GM06990 (cell line): ENCODE data around the gene FRMD5.
"Not testable (repeated sequence)": the region's sequence is repeated elsewhere in the genome, so short reads cannot be mapped to it uniquely, and the experiment has no call there.

Experiments
- DNase-seq: peaks from one replicate; pipeline ENCODE4 v3.0.0-alpha.2; 2011; ENCODE audit not compliant: insufficient read length; ENCODE audit errors: extremely low read depth
- H3K27me3 ChIP-seq: replicated peaks from 2 replicates; pipeline ENCODE4 v1.6.0; 2011; ENCODE audit warnings: low read length; ENCODE audit not compliant: control insufficient read depth, insufficient read depth
- H3K36me3 ChIP-seq: 2 replicates; pipeline ENCODE4 v1.5.1; 2011; ENCODE audit warnings: low read length; ENCODE audit not compliant: control insufficient read depth, insufficient read depth
- H3K4me3 ChIP-seq: replicated peaks from 2 replicates; pipeline ENCODE4 v1.5.1; 2011; ENCODE audit warnings: low read depth, mild to moderate bottlenecking, control low read depth, low read length
- TF ChIP-seq, protein P1 (sequence below): IDR thresholded peaks from 2 replicates; pipeline ENCODE4 v1.5.1; 2011; ENCODE audit warnings: low read length, control low read depth, mild to moderate bottlenecking, inconsistent platforms; ENCODE audit not compliant: insufficient read depth, poor library complexity, severe bottlenecking

FRMD5 gene

DNA sequence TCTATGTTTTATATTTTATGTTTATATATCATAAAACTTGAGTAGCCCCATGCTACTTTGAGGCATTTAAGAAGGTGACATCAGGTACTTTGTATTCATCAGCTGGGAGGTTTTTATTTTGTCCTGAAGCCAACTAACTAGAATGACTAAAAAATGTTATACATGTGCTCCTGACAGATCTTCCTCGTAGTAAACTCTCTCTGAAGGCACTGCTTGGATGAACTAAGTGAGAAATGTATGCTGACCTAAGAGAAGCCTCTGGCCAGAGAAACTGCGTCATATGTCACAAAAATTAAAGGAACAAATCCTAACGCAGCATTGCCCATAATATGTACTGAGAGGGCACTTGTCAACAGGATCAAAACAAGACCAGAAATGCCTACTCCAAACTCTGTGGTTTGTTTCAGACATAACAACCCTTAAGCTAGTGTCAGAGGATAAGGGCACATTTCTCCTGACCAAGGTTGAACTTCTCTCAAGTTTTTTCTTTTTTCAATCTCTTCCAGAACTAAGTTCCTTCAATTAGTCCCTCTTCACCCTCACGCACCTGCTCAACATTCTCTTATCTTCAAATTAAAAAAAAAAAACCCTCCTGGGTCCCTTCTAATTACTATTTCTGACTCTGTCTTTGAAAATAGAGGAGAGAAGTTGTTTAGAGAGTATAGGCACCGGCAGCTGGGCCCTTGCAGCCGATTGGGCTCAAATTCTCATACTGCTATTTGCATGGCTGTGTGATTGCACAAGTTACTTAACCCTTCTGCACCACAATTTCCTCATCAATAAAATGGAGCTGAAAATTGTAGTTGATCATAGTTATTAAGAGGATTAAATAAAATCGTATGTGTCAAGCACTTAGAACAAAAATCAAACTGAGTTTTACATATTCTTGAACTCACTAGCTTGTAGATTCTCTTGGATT, 159.0 kb downstream of the FRMD5 start:
- TF ChIP-seq, protein P1, sequence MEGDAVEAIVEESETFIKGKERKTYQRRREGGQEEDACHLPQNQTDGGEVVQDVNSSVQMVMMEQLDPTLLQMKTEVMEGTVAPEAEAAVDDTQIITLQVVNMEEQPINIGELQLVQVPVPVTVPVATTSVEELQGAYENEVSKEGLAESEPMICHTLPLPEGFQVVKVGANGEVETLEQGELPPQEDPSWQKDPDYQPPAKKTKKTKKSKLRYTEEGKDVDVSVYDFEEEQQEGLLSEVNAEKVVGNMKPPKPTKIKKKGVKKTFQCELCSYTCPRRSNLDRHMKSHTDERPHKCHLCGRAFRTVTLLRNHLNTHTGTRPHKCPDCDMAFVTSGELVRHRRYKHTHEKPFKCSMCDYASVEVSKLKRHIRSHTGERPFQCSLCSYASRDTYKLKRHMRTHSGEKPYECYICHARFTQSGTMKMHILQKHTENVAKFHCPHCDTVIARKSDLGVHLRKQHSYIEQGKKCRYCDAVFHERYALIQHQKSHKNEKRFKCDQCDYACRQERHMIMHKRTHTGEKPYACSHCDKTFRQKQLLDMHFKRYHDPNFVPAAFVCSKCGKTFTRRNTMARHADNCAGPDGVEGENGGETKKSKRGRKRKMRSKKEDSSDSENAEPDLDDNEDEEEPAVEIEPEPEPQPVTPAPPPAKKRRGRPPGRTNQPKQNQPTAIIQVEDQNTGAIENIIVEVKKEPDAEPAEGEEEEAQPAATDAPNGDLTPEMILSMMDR, result no peak
- H3K4me3 ChIP-seq, result no peak overlapping the region
- no peaks in the 10 kb centered on the region for H3K36me3 ChIP-seq

DNA sequence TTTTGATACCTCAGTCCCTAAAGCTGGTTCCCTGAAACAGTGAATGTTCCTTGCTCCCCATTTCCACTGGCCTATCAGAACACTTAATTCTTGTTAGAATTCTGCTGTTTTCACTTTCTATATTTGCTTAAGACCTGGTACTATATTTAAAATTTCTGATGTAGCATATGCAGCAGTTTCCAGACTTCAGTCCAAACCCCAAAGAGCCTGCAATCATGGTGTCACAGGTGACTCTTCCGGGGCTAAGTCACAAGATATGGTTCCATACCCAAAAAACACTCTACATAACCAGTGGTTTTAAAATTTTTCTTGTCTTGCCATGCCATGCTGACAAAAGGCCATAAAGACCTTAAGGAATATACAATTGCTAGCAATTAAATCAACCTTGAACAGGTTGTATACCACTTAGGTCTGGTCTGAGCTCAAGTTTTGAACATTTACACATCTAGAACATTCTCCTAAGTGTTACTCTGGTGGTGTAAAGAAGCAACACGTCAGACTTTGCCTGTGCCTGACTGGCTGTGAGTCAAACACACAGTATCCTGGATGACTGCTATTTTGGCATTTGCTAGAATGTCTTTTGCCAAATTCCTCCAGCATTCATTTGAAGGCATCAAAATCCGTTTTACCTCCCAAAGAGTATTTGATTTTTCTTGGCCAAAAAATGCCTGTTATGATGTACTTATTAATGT, 160.0 kb downstream of the FRMD5 start:
- TF ChIP-seq, protein P1, result no peak
- no peak for DNase-seq

More for the DNA sequence above, 159.0 kb downstream of the FRMD5 start:
- no peaks in the 10 kb centered on the region for H3K27me3 ChIP-seq
- no peak for DNase-seq

DNA sequence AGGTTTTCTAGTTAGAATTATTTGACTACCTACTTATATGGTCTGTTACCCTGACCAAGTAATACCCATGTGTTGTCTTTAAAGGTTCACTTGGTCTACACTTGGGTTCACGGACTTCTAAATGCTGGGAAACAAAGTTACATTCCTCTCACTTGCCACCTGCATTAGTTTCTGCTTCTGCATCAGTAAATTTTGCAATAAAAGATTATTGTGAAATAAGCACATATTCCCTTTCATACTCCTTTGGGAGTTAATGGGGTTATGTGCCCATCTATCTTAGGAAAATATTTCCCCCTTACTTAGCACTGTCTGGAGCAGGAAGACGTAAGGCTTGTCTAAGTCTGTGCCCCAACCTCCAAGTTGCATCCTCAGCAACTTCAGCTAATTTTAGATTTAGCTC, 160.7 kb downstream of the FRMD5 start:
- no peak for DNase-seq
- H3K27me3 ChIP-seq, result no peaks in the 10 kb centered on the region
- TF ChIP-seq, protein P1, result no peak
- H3K4me3 ChIP-seq, result no peak overlapping the region
- H3K36me3 ChIP-seq, result no peaks in the 10 kb centered on the region

More for the DNA sequence above, 160.0 kb downstream of the FRMD5 start:
- Histone ChIP-seq H3K36me3 (no peaks in the 10 kb centered on the region), H3K4me3 (no peak overlapping the region), H3K27me3 (no peaks in the 10 kb centered on the region)

DNA sequence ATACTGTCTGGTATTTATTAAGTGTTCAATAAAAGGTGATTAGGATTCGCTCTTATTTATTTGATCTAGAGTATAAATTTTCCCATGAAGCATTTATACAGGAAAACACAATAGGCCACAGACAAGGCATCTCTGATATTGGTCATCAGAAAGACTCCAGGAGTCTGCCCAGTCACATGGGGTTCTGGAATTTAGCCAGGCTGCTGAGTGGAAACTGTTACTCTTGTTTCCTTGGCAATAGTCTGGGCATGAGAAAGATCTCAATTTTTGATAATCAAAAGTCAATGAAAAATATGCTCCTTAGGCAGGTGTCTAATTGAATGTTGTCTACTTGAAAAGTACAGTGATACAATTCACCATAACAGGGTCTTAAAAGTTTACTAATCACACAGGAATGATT, 161.2 kb downstream of the FRMD5 start:
- Histone ChIP-seq H3K4me3 (no peak overlapping the region), H3K27me3 (no peaks in the 10 kb centered on the region), H3K36me3 (no peaks in the 10 kb centered on the region)
- no peak for DNase-seq
- TF ChIP-seq, protein P1, result no peak

DNA sequence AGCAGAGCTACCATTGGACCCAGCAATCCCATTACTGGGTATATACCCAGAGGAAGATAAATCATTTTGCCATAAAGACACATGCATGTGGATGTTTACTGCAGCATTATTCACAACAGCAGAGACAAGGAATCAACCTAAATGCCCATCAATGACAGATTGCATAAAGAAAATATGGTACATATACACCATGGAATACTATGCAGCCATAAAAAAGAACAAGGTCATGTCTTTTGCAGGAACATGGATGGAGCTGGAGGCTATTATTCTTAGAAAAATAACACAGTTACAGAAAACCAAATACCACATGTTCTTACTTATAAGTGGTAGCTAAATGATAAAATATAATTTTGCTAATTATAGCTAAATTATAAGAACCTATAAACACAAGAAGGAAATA, 162.3 kb downstream of the FRMD5 start:
- H3K36me3 ChIP-seq, H3K4me3 ChIP-seq, H3K27me3 ChIP-seq, DNase-seq: not testable (repeated sequence)

DNA sequence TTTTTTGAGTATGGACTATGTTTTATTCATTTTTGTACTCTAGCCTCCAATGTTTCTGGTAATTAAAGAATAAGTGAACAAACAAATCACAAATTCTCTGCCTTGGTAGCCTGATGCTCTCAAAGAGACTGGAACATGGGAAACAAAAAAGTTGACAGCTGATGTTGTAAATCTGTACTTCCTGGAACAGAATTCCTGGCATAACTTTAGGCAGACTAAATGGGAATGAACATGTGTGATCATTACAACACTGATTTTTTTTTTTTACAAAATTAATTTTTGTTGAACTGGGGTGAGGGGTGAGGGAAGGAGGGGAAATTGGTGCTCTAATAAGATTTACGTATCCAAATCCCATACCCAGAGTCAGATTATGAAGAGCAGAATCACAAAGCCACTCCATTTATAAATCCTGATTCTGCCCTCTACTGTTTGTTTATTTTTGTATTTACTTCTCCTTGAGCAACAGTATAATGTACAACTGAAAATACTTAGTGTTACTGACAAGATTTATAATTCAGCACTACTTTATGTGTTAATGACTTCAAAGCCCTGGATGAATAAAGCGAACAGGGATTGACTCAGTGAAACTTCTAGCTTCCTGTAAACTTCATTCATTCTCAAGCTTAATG, 165.0 kb downstream of the FRMD5 start:
- H3K27me3 ChIP-seq, result no peaks in the 10 kb centered on the region
- TF ChIP-seq, protein P1, result no peak
- no peaks in the 10 kb centered on the region for H3K36me3 ChIP-seq
- no peak overlapping the region for H3K4me3 ChIP-seq
- no peak for DNase-seq
